Upper lobe of left lung (tissue), 4 donors: ENCODE data around the gene ESRRG.

Source experiments
- POLR2AphosphoS5 ChIP-seq, 2 donors: sonication (generic); formaldehyde crosslinking; IDR thresholded peaks; one replicate each; pipeline ENCODE4 v1.5.1; 2017; ENCODE audit warnings: antibody characterized with exemption in 2 of 2
- TF ChIP-seq, protein P1 (sequence below), 6 experiments: fragments of 450-650 bp in 4 of 6; fragments of 200-600 bp in 2 of 6; sonication (generic) in 2 of 6; IDR thresholded peaks; one replicate each; pipeline ENCODE4 v1.5.1; 2016 to 2019; ENCODE audit warnings: antibody characterized with exemption in 6 of 6

DNA sequence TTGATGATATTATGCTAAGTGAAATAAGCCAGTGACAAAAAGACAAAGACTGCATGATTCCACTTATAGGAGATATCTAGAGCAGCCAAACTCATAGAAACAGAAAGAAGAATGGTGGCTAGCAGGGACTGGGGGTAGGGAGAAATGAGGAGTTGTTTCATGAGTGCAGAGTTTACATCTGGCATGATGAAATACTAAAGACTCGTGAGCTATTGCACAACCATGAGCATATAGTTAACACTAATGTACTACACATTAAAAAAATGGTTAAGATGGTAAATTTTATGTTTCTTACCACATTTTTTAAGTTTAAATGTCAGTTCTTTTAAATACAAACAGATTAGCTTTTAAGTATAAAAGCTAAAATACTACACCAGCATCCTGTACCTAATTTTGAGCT is 57.8 kb downstream of the ESRRG start:
- TF ChIP-seq, protein P1, sequence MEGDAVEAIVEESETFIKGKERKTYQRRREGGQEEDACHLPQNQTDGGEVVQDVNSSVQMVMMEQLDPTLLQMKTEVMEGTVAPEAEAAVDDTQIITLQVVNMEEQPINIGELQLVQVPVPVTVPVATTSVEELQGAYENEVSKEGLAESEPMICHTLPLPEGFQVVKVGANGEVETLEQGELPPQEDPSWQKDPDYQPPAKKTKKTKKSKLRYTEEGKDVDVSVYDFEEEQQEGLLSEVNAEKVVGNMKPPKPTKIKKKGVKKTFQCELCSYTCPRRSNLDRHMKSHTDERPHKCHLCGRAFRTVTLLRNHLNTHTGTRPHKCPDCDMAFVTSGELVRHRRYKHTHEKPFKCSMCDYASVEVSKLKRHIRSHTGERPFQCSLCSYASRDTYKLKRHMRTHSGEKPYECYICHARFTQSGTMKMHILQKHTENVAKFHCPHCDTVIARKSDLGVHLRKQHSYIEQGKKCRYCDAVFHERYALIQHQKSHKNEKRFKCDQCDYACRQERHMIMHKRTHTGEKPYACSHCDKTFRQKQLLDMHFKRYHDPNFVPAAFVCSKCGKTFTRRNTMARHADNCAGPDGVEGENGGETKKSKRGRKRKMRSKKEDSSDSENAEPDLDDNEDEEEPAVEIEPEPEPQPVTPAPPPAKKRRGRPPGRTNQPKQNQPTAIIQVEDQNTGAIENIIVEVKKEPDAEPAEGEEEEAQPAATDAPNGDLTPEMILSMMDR (IDR thresholded peaks at IDR 0.05) = no peak
- TF ChIP-seq POLR2AphosphoS5 (IDR thresholded peaks at IDR 0.05) = no peak
